HG03066 (cell line): Measurements from ENCODE around the gene KMT2E.

Experiments used
- ATAC-seq: cut with Tn5 transposase; IDR thresholded peaks from one replicate; pipeline ENCODE4 v1.9.1; 2021; ENCODE audit warnings: low read depth; ENCODE audit not compliant: unreplicated experiment

The KMT2E gene

GRCh38 chr7:105060923-105061322 is 46.9 kb downstream of the KMT2E start:
- ATAC-seq: no peak

- no peak for ATAC-seq
Observed at GRCh38 chr7:105065104-105065503, 51.1 kb downstream of the KMT2E start.

- ATAC-seq: no peak
Observed at GRCh38 chr7:105067691-105068090, 53.7 kb downstream of the KMT2E start.

- ATAC-seq: no peak
Observed at GRCh38 chr7:105068886-105069285, 54.9 kb downstream of the KMT2E start.

GRCh38 chr7:105073143-105073542 is 59.1 kb downstream of the KMT2E start:
- ATAC-seq: no peak

GRCh38 chr7:105079348-105079747 is 65.3 kb downstream of the KMT2E start:
- ATAC-seq: no peak

- ATAC-seq: no peak
Observed at GRCh38 chr7:105084581-105084980, 70.6 kb downstream of the KMT2E start.

GRCh38 chr7:105086850-105087249 is 72.8 kb downstream of the KMT2E start:
- no peak for ATAC-seq

- ATAC-seq: no peak
Observed at GRCh38 chr7:105087981-105088380, 74.0 kb downstream of the KMT2E start.

- ATAC-seq: no peak
Observed at GRCh38 chr7:105088456-105088855, 74.5 kb downstream of the KMT2E start.

GRCh38 chr7:105094966-105095365 is 81.0 kb downstream of the KMT2E start:
- no peak for ATAC-seq

- ATAC-seq: no peak
Observed at GRCh38 chr7:105096306-105096705, 82.3 kb downstream of the KMT2E start.

- ATAC-seq: no peak
Observed at GRCh38 chr7:105097619-105098018, 83.6 kb downstream of the KMT2E start.

- no peak for ATAC-seq
Observed at GRCh38 chr7:105098863-105099515, 85.0 kb downstream of the KMT2E start.

- no peak for ATAC-seq
Observed at GRCh38 chr7:105101864-105102263, 87.9 kb downstream of the KMT2E start.

- no peak for ATAC-seq
Observed at GRCh38 chr7:105102557-105103352, 88.8 kb downstream of the KMT2E start.

GRCh38 chr7:105105579-105105978 is 91.6 kb downstream of the KMT2E start:
- no peak for ATAC-seq

- no peak for ATAC-seq
Observed at GRCh38 chr7:105106473-105106872, 92.5 kb downstream of the KMT2E start.

- ATAC-seq: no peak
Observed at GRCh38 chr7:105107458-105107857, 93.5 kb downstream of the KMT2E start.

GRCh38 chr7:105112440-105113418 is 98.7 kb downstream of the KMT2E start:
- no peak for ATAC-seq
